ENCODE data around the gene KHNYN.

Gene KHNYN

DNA sequence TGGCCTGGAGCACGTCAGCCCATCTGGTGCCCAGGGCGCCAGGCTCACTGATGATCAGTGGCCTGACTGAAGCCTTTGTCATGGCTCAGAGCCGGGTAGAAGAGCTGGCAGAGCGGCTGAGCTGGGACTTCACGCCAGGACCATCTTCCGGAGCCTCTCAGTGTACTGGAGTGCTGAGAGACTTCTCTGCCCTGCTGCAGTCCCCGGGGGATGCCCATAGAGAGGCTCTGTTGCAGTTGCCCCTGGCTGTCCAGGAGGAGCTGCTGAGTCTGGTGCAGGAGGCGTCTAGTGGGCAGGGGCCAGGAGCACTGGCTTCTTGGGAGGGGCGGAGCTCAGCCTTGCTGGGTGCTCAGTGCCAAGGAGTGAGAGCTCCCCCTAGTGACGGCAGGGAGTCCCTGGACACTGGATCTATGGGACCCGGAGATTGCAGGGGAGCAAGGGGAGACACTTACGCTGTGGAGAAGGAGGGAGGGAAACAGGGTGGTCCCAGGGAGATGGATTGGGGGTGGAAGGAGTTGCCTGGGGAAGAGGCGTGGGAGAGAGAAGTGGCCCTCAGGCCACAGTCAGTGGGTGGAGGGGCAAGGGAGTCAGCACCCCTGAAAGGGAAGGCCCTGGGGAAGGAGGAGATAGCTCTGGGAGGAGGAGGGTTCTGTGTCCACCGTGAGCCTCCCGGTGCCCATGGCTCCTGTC lies 2.0 kb downstream of the KHNYN start:
- H3K4me3 ChIP-seq (ENCODE audit: low read depth, low read length), result peak overlapping the region; percentile 69
- TF ChIP-seq, protein P1, sequence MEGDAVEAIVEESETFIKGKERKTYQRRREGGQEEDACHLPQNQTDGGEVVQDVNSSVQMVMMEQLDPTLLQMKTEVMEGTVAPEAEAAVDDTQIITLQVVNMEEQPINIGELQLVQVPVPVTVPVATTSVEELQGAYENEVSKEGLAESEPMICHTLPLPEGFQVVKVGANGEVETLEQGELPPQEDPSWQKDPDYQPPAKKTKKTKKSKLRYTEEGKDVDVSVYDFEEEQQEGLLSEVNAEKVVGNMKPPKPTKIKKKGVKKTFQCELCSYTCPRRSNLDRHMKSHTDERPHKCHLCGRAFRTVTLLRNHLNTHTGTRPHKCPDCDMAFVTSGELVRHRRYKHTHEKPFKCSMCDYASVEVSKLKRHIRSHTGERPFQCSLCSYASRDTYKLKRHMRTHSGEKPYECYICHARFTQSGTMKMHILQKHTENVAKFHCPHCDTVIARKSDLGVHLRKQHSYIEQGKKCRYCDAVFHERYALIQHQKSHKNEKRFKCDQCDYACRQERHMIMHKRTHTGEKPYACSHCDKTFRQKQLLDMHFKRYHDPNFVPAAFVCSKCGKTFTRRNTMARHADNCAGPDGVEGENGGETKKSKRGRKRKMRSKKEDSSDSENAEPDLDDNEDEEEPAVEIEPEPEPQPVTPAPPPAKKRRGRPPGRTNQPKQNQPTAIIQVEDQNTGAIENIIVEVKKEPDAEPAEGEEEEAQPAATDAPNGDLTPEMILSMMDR (IDR thresholded peaks at IDR 0.05; ENCODE audit: borderline replicate concordance, insufficient read depth, low read depth, low read length), result peak; percentile 98

GRCh38 chr14:24432259-24433131 lies 2.7 kb downstream of the KHNYN start:
- TF ChIP-seq, protein P1 (IDR thresholded peaks at IDR 0.05; ENCODE audit: borderline replicate concordance, insufficient read depth, low read depth, low read length), result no peak
- H3K4me3 ChIP-seq (ENCODE audit: low read depth, low read length), result no peak overlapping the region

DNA sequence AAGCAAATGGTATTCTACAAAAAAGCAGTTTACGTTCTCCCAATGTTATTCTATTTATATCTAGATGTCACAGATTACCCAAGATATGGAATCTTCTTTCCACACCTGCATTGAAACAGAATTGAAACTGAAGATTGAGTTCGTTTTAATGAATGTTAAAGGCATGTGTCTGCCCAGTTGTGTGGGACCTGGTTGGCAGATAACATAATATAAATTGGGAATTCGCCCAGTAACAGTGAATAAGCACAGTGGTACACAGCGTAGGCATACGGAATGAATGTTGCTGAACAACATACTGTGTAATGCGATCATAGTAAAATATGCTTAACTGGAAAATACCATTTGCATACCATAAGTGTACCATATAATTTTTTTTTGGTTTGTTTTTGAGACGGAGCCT lies 4.3 kb downstream of the KHNYN start:
- H3K4me3 ChIP-seq (ENCODE audit: low read depth, low read length), result no peak overlapping the region
- TF ChIP-seq, protein P1 (IDR thresholded peaks at IDR 0.05; ENCODE audit: borderline replicate concordance, insufficient read depth, low read depth, low read length), result no peak

DNA sequence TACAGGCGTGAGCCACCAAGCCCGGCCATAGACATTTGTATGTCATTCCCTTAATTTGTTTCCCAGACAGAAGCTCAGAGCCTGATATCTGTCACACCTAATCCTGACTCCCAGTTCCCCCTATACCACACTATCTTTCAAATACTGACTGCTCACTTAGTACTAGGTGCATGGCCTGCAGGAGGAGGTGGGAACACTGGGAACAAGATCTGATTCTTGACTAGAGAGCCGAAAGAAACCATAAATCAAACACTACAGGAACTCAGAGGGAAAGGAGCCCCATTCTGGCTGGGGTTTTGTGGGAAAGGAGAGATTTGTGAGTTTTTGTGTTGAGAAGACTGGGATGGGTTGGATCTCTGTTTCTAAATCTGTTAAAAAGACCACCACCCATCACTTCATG lies 4.9 kb downstream of the KHNYN start:
- TF ChIP-seq, protein P1 (IDR thresholded peaks at IDR 0.05; ENCODE audit: borderline replicate concordance, insufficient read depth, low read depth, low read length), result no peak
- H3K4me3 ChIP-seq (ENCODE audit: low read depth, low read length), result no peak overlapping the region

DNA sequence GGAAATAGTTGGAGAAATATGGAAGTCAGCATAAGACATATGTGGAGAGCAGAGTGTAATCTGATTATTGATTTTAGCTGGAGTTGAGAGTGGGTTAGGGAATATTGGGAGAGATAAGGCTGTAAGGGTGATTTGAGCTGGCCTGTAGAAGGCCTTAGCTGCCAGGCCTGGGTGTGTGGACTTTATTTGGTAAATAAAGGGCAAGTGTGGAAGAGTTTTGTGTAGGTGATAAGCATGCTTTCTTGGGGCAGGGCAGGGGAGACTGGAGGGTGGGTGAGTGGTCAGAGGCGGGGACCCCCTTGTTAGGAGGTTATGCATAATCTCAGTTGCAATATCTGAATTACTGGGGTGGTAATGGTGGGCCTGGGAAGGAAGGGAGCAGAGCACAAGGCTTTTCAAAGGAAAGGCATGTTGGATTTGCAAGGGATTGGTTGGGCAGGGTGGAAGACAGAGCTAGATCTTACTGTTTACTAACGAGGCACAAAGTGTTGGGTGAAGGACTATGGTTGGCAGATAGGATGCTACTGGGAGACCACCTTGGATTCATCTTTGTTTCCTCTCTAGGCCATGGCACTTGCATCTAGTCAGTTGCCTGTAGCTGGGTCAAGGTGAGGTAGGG lies 5.5 kb downstream of the KHNYN start:
- H3K4me3 ChIP-seq (ENCODE audit: low read depth, low read length), result no peak overlapping the region
- TF ChIP-seq, protein P1 (IDR thresholded peaks at IDR 0.05; ENCODE audit: borderline replicate concordance, insufficient read depth, low read depth, low read length), result no peak

GRCh38 chr14:24435998-24436354 lies 6.2 kb downstream of the KHNYN start:
- no peak overlapping the region for H3K4me3 ChIP-seq (ENCODE audit: low read depth, low read length)
- TF ChIP-seq, protein P1 (IDR thresholded peaks at IDR 0.05; ENCODE audit: borderline replicate concordance, insufficient read depth, low read depth, low read length), result no peak

All from GM12875 (cell line).